CD4-positive, CD25-positive, alpha-beta regulatory T cell (primary cell): ENCODE data around the gene LRRC47. TPM values are rescaled to one million over a fixed set of nuclear protein-coding genes. Genes with fewer than 3 reads are reported as not detected.

Experiments used
- ATAC-seq, 2 donors: fragments of 150-1000 bp; cut with Tn5 transposase; one replicate each; pipeline ENCODE4 v1.10.0; 2021; ENCODE audit warnings: low read depth in 2 of 2, moderate number of reproducible peaks in 2 of 2, moderate library complexity in 1 of 2
- DNase-seq, 3 donors: peaks; one replicate each; pipeline versions ENCODE4 v3.0.0 to v3.0.0-alpha.2; 2012 to 2022; ENCODE audit warnings: mixed read lengths in 1 of 3
- H3K27ac ChIP-seq: one replicate; pipeline ENCODE4 v1.7.0; 2013; ENCODE audit warnings: mild to moderate bottlenecking, low read length; ENCODE audit not compliant: insufficient read depth, poor library complexity, severe bottlenecking
- H3K27me3 ChIP-seq: one replicate; pipeline ENCODE4 v1.7.0; 2013; ENCODE audit warnings: low read length; ENCODE audit not compliant: control insufficient read depth, insufficient read depth
- H3K36me3 ChIP-seq: one replicate; pipeline ENCODE4 v1.7.0; 2013; ENCODE audit warnings: mild to moderate bottlenecking, low read length, moderate library complexity; ENCODE audit not compliant: control insufficient read depth, insufficient read depth
- H3K4me1 ChIP-seq: 2 replicates; pipeline ENCODE4 v1.7.0; 2013; ENCODE audit warnings: mild to moderate bottlenecking, low read length; ENCODE audit not compliant: insufficient read depth, control insufficient read depth, poor library complexity, severe bottlenecking
- H3K4me3 ChIP-seq: one replicate; pipeline ENCODE4 v1.7.0; 2013; ENCODE audit warnings: low read depth, mild to moderate bottlenecking, low read length, moderate library complexity
- H3K9me3 ChIP-seq, 2 experiments: 1 replicate in 1 of 2; 2 replicates in 1 of 2; pipeline ENCODE4 v1.7.0; 2013; ENCODE audit warnings: low read length in 2 of 2, mild to moderate bottlenecking in 1 of 2, moderate library complexity in 1 of 2; ENCODE audit not compliant: control insufficient read depth in 2 of 2
- H3K27ac Mint-ChIP-seq, 3 donors: one replicate each; pipeline ENCODE4 v1.8.0; 2020 to 2022; ENCODE audit warnings: mild to moderate bottlenecking in 3 of 3, mixed read lengths in 3 of 3, moderate library complexity in 2 of 3
- H3K27me3 Mint-ChIP-seq: one replicate; pipeline ENCODE4 v1.8.0; 2022; ENCODE audit warnings: mild to moderate bottlenecking, mixed read lengths
- H3K36me3 Mint-ChIP-seq: one replicate; pipeline ENCODE4 v1.8.0; 2020; ENCODE audit warnings: mixed read lengths
- H3K4me1 Mint-ChIP-seq, 4 donors: one replicate each; pipeline ENCODE4 v1.8.0; 2020 to 2022; ENCODE audit warnings: mixed read lengths in 4 of 4, mild to moderate bottlenecking in 1 of 4
- H3K4me3 Mint-ChIP-seq, 4 donors: one replicate each; pipeline ENCODE4 v1.8.0; 2020 to 2022; ENCODE audit warnings: mild to moderate bottlenecking in 4 of 4, mixed read lengths in 4 of 4, moderate library complexity in 3 of 4
- H3K9me3 Mint-ChIP-seq, 7 donors: one replicate each; pipeline ENCODE4 v1.8.0; 2020 to 2022; ENCODE audit warnings: mixed read lengths in 7 of 7, mild to moderate bottlenecking in 3 of 7, moderate library complexity in 2 of 7
- polyA plus RNA-seq, 4 donors: library from polyadenylated mRNA; unstranded; fragments of 300-500 nt; fragmentation: Illumina TruSeq; gene quantifications; one replicate each; pipeline ENCODE4 v1.2.3, GENCODE V29; 2021
- total RNA-seq: library from RNA; stranded (reverse); gene quantifications from one replicate; pipeline ENCODE4 v1.2.3, GENCODE V29; 2022

The LRRC47 gene
- total and polyA plus RNA-seq, 5 donors from 2014 or later = 22.0 to 33.9 (median 26.0) TPM

GRCh38 chr1:3834701-3835100 lies 38.4 kb upstream of the LRRC47 start:
- DNase-seq = no peak
- Mint-ChIP-seq H3K27me3 (no peaks in the 10 kb centered on the region), H3K4me1 (no peaks in the 10 kb centered on the region), H3K9me3 (peaks cover 0 to 4% (median 3%) of the 10 kb centered on the region in 7 donors), H3K27ac (no peak overlapping the region), H3K36me3 (peaks cover 58% of the 10 kb centered on the region), H3K4me3 (no peak overlapping the region)
- Histone ChIP-seq H3K36me3 (peaks cover 74% of the 10 kb centered on the region), H3K27ac (no peak overlapping the region), H3K27me3 (no peaks in the 10 kb centered on the region), H3K4me1 (no peaks in the 10 kb centered on the region), H3K4me3 (no peak overlapping the region), H3K9me3 (peaks cover 0 to 5% of the 10 kb centered on the region in 2 experiments)
- no peak for ATAC-seq

GRCh38 chr1:3831689-3832088 lies 35.4 kb upstream of the LRRC47 start:
- Histone ChIP-seq H3K4me1 (no peaks in the 10 kb centered on the region), H3K9me3 (no peaks in the 10 kb centered on the region), H3K4me3 (no peak overlapping the region), H3K27ac (no peak overlapping the region), H3K36me3 (peaks cover 67% of the 10 kb centered on the region), H3K27me3 (no peaks in the 10 kb centered on the region)
- ATAC-seq = no peak
- Mint-ChIP-seq H3K27ac (no peak overlapping the region), H3K9me3 (peaks cover 0 to 3% (median 0%) of the 10 kb centered on the region in 7 donors), H3K4me1 (no peaks in the 10 kb centered on the region), H3K4me3 (no peak overlapping the region), H3K36me3 (peaks cover 41% of the 10 kb centered on the region), H3K27me3 (no peaks in the 10 kb centered on the region)
- DNase-seq = no peak

GRCh38 chr1:3828391-3828790 lies 32.1 kb upstream of the LRRC47 start:
- no peaks in the 10 kb centered on the region for H3K27me3 Mint-ChIP-seq
- no peak for ATAC-seq
- H3K4me3 Mint-ChIP-seq = no peak overlapping the region
- Histone ChIP-seq H3K27me3 (no peaks in the 10 kb centered on the region), H3K4me3 (no peak overlapping the region), H3K4me1 (no peaks in the 10 kb centered on the region), H3K9me3 (no peaks in the 10 kb centered on the region), H3K27ac (no peak overlapping the region), H3K36me3 (peaks cover 66% of the 10 kb centered on the region)
- no peak for DNase-seq
- H3K27ac Mint-ChIP-seq = no peak overlapping the region
- no peaks in the 10 kb centered on the region for H3K4me1 Mint-ChIP-seq
- no peaks in the 10 kb centered on the region for H3K9me3 Mint-ChIP-seq
- peaks cover 48% of the 10 kb centered on the region for H3K36me3 Mint-ChIP-seq

GRCh38 chr1:3827813-3828307 lies 31.6 kb upstream of the LRRC47 start:
- H3K27ac ChIP-seq = no peak overlapping the region
- no peak overlapping the region for H3K4me3 Mint-ChIP-seq

GRCh38 chr1:3825356-3825755 lies 29.1 kb upstream of the LRRC47 start:
- Mint-ChIP-seq H3K9me3 (no peaks in the 10 kb centered on the region), H3K4me1 (no peaks in the 10 kb centered on the region), H3K27me3 (no peaks in the 10 kb centered on the region), H3K27ac (no peak overlapping the region), H3K4me3 (no peak overlapping the region), H3K36me3 (peaks cover 44% of the 10 kb centered on the region)
- Histone ChIP-seq H3K9me3 (no peaks in the 10 kb centered on the region), H3K27ac (no peak overlapping the region), H3K36me3 (peaks cover 65% of the 10 kb centered on the region), H3K4me1 (no peaks in the 10 kb centered on the region), H3K4me3 (no peak overlapping the region), H3K27me3 (no peaks in the 10 kb centered on the region)
- DNase-seq = no peak
- ATAC-seq = no peak

More at GRCh38 chr1:3827813-3828307, 31.6 kb upstream of the LRRC47 start:
- H3K27ac Mint-ChIP-seq = no peak overlapping the region
- peaks cover 45% of the 10 kb centered on the region for H3K36me3 Mint-ChIP-seq
- Histone ChIP-seq H3K4me1 (no peaks in the 10 kb centered on the region), H3K4me3 (no peak overlapping the region), H3K9me3 (no peaks in the 10 kb centered on the region), H3K36me3 (peaks cover 69% of the 10 kb centered on the region), H3K27me3 (no peaks in the 10 kb centered on the region)
- DNase-seq = no peak
- H3K4me1 Mint-ChIP-seq = no peaks in the 10 kb centered on the region
- no peaks in the 10 kb centered on the region for H3K27me3 Mint-ChIP-seq
- ATAC-seq = no peak
- H3K9me3 Mint-ChIP-seq = no peaks in the 10 kb centered on the region

GRCh38 chr1:3824650-3825049 lies 28.4 kb upstream of the LRRC47 start:
- Mint-ChIP-seq H3K27ac (no peak overlapping the region), H3K4me3 (no peak overlapping the region), H3K27me3 (no peaks in the 10 kb centered on the region)

GRCh38 chr1:3822421-3822820 lies 26.1 kb upstream of the LRRC47 start:
- Mint-ChIP-seq H3K4me1 (no peaks in the 10 kb centered on the region), H3K9me3 (peaks cover 0 to 2% (median 0%) of the 10 kb centered on the region in 7 donors), H3K36me3 (peaks cover 44% of the 10 kb centered on the region), H3K27me3 (no peaks in the 10 kb centered on the region), H3K4me3 (no peak overlapping the region), H3K27ac (no peak overlapping the region)
- H3K9me3 ChIP-seq = no peaks in the 10 kb centered on the region
- H3K36me3 ChIP-seq = peaks cover 48% of the 10 kb centered on the region
- H3K27ac ChIP-seq = no peak overlapping the region
- no peak overlapping the region for H3K4me3 ChIP-seq
- ATAC-seq (no peak), DNase-seq (no peak)
- no peaks in the 10 kb centered on the region for H3K4me1 ChIP-seq
- H3K27me3 ChIP-seq = no peaks in the 10 kb centered on the region

More at GRCh38 chr1:3824650-3825049, 28.4 kb upstream of the LRRC47 start:
- Histone ChIP-seq H3K27ac (no peak overlapping the region), H3K4me3 (no peak overlapping the region), H3K9me3 (no peaks in the 10 kb centered on the region), H3K4me1 (no peaks in the 10 kb centered on the region), H3K36me3 (peaks cover 66% of the 10 kb centered on the region), H3K27me3 (no peaks in the 10 kb centered on the region)
- Mint-ChIP-seq H3K4me1 (no peaks in the 10 kb centered on the region), H3K36me3 (peaks cover 47% of the 10 kb centered on the region), H3K9me3 (no peaks in the 10 kb centered on the region)
- ATAC-seq = no peak
- DNase-seq = no peak

- Histone ChIP-seq H3K9me3 (no peaks in the 10 kb centered on the region), H3K27ac (no peak overlapping the region), H3K4me1 (no peaks in the 10 kb centered on the region), H3K4me3 (no peak overlapping the region), H3K36me3 (peaks cover 46% of the 10 kb centered on the region), H3K27me3 (no peaks in the 10 kb centered on the region)
- ATAC-seq (no peak), DNase-seq (no peak)
- H3K36me3 Mint-ChIP-seq = peaks cover 44% of the 10 kb centered on the region
- no peaks in the 10 kb centered on the region for H3K27me3 Mint-ChIP-seq
- no peak overlapping the region for H3K27ac Mint-ChIP-seq
- no peak overlapping the region for H3K4me3 Mint-ChIP-seq
- peaks cover 0 to 2% (median 0%) of the 10 kb centered on the region in 7 donors for H3K9me3 Mint-ChIP-seq
- no peaks in the 10 kb centered on the region for H3K4me1 Mint-ChIP-seq
Observed at GRCh38 chr1:3821908-3822307, 25.6 kb upstream of the LRRC47 start.
